SHP77 treated with DMSO at 0.1 percent for 48 hours (cell line): ENCODE data around the gene EPAS1.

Source experiments
- DNase-seq: peaks from one replicate; lab custom pipeline; 2025; lab: John Stamatoyannopoulos, UW

The EPAS1 gene

GRCh38 chr2:46339676-46340459 is 42.7 kb downstream of the EPAS1 start:
- no peak for DNase-seq

GRCh38 chr2:46340740-46341420 is 43.7 kb downstream of the EPAS1 start:
- DNase-seq, result no peak

GRCh38 chr2:46342566-46343315 is 45.5 kb downstream of the EPAS1 start:
- DNase-seq, result no peak

DNA sequence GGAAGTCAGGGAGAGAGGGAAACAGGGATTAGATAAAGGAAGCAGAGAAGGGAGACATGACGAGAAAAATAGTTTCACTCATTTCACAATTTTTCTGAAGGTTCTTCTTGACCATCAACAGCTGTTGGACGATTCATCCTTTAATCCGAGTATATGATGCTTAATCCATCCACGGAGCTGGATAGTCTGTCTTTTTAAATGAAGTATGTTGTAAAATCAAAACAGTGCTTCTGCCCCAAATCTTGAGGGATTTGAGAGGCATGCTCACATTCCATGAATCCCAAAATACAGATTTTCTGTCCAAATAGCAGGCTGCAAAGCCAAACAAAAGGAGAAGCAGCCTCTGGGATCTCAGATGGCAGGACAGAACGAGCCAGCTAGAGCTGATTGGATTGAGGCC is 47.5 kb downstream of the EPAS1 start:
- DNase-seq, result no peak

- DNase-seq, result no peak
Observed at GRCh38 chr2:46345775-46346174, 48.6 kb downstream of the EPAS1 start.

DNA sequence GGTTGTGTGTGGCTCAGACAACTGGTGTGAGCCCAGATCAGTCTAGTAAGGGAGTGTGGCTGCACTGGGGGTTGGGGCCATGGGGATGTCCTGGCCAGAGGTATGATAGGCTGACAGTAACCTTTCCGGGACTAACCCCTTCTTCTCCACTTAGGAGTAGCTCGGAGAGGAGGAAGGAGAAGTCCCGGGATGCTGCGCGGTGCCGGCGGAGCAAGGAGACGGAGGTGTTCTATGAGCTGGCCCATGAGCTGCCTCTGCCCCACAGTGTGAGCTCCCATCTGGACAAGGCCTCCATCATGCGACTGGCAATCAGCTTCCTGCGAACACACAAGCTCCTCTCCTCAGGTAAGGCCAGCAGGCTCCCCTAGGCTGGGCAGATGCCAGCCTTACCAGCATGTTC is 49.5 kb downstream of the EPAS1 start:
- no peak for DNase-seq

DNA sequence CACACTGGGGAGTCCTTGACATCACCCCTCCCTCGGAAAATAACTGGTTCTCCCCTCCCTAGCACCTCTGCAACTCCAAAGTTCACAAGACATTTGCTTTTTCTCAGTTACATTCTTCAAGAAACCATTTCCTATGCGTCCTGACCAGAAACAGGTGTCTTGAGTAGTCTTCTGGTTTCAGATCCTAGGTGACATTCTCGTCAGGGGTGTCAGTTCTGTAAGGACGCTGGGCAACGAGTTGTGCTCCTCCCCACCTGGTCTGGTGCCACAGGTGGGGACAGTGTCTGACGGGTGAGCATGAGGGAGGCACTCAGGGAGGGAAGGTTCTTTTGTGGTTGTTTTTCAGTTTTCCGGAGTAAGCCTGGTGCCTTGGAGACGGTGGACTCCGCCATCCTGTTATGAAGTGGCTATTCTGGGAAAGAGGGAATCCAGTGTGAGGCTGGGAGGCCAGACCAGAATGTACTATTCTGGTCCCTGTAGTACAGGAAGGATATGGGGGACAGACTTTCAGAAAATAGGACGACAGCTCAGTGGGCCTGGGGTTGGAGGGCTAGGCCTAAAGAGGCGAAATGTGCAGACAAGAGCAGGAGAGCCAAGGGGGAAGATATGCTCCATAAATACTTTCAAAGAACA is 50.6 kb downstream of the EPAS1 start:
- no peak for DNase-seq

GRCh38 chr2:46349115-46349547 is 51.9 kb downstream of the EPAS1 start:
- no peak for DNase-seq

DNA sequence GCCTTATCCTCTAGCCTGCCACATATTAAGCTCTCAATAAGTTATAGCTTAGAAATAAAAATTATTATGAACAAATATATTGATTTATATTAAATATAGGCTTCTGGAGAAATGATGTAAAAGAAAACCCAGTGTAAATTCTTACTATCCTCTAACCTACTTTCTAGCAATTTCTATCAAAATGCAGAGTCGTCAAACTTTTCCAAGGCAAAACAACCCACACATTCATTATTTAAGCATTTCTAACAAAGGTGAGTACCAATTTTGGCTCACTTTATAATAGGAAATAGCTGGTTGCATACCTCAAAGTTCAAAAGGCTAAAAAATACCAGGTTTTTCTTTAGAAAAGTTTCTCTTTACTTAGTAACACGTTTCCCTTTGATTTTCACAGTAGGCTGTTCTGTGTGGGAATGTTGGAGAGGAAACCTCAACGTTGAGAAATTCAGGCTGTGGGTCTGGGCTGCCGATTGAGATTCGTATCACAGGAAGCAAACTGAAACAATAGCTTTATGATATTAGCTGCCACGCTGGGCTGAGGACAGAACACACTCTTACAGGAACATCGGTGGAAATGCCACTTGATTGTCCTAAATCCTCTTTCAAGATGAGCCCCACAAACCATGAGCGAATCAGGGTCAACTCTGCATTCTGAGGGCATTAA is 53.0 kb downstream of the EPAS1 start:
- no peak for DNase-seq

- DNase-seq, result no peak
Observed at GRCh38 chr2:46351098-46351749, 54.0 kb downstream of the EPAS1 start.

DNA sequence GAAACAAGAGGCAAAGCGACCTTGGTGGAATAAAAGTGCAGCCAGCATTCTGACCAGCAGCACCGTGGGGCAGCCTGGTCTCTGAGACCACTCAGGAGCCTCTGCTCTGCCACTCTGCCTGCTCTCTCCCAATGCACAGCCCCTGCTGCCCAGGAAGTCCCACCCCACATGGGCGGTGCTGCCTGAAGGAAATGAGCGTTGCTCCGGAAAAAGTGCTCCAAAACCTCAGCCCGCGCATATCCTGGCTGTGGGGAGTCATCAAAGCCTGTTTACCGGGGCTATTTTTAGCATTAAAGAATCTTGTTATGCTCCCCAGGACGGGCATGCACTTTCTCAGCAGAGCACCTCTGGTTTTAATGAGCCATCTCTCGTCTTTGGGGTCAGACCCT is 54.5 kb downstream of the EPAS1 start:
- no peak for DNase-seq

GRCh38 chr2:46352621-46353020 is 55.4 kb downstream of the EPAS1 start:
- no peak for DNase-seq

- DNase-seq, result no peak
Observed at GRCh38 chr2:46353509-46353908, 56.3 kb downstream of the EPAS1 start.

DNA sequence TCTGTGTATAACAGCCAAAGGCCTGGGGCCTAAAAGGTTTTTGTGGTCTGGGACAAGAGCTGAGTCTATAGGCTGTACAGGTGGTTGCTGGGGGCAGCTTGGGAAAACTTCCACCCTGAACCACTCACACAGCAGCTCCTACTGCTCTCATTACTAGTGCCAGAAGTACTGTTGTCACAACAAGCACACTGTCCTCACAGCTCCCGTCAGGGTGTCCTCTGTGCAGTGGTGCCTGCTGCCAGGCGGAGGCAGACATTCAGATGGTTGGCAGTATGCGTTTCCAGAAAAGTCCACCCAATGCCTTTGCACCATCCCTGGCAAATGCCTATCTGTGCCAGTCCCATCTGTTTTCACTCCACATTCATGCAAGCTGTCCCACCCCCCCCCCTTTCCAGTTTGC is 58.5 kb downstream of the EPAS1 start:
- DNase-seq, result no peak

DNA sequence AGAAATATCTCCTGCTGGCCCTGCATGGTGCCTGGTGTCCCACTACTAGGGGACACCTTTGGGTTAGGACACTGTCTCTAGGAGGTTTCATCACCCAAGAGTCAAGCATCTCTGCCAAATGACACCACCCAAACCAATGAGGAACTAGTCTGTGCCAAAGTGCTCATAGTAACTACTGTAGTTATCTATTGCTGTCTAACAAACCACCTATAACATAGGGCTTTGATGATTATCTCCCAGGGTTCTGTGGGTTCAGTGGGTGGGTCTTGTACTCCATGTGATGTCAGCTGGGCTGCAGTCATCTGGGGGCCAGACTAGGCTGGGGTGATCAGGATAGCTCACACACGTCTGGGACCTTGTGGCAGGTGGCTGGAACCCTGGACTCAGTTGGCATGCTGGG is 59.8 kb downstream of the EPAS1 start:
- no peak for DNase-seq

DNA sequence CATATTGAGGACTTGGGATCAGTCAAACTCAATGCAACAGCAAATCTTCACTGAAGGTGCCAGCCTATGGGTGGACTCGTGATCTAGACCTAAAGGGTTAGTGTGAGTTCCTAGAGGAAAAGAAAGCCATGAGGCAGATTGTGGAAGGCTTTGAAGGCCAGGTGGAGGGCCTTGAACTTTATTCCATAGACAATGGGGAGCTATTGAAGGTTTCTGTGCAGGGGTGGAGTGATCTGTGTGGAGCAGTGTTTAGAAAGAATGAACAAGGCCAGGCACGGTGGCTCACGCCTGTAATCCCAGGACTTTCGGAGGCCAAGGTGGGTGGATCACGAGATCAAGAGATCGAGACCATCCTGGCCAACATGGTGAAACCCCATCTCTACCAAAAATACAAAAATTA is 61.5 kb downstream of the EPAS1 start:
- no peak for DNase-seq

GRCh38 chr2:46360303-46360702 is 63.1 kb downstream of the EPAS1 start:
- DNase-seq, result no peak

GRCh38 chr2:46361920-46362666 is 64.9 kb downstream of the EPAS1 start:
- DNase-seq, result no peak

DNA sequence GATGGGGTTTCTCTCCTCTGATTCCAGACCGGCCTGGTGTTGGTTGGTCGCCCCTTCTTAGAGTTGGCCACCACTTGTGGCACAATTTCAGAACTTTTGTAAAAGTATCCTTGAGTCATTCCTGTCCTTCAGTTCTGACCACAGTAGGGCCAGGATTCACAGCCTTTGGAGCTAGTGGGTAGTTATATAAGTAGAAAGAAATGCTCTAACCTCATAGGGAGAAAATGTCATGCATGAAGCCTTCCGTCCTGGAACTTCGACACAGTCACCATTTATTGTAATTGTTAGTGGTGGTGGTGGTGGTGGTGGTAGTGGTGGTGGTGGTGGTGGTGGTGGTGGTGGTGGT is 65.4 kb downstream of the EPAS1 start:
- DNase-seq, result no peak

DNA sequence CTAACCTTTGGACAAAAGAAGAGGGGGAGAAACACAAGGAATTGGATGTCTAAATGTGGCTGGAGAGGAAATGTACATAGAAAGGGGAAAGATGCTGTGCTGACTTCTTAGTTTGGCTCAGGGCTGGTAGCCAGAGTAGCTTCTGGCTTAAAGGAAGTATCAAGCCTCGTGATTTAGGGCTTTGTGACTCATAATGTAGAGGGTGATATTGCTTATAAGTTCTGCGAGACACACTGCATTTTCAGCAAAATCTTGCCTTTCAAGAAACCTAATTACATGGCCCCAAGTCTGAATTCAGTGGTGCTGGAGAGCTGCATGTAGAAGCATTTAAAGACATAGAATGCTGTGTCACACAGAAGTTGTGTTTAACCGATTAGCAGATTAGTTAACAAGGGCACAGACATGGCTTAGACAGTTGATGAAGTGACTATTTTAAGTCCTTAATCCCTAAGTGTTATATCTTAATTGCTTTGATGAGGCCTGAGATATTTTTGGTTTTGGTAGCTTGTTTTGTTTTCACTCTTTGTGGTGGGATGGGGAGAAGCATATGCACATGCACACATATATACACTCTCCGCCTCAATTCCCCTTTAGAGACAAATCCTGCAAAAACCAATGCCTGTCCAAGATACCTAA is 66.4 kb downstream of the EPAS1 start:
- no peak for DNase-seq
